SH-SY5Y (cell line): ENCODE results near the gene ABCA2.

ENCODE experiments used
- GATA2 ChIP-seq: IDR thresholded peaks from 2 replicates; pipeline ENCODE4 v1.6.1; 2011; ENCODE audit warnings: mild to moderate bottlenecking, low read depth, low read length
- GATA3 ChIP-seq: IDR thresholded peaks from 2 replicates; pipeline ENCODE4 v1.6.1; 2011; ENCODE audit warnings: low read depth, mild to moderate bottlenecking, low read length, moderate library complexity

DNA sequence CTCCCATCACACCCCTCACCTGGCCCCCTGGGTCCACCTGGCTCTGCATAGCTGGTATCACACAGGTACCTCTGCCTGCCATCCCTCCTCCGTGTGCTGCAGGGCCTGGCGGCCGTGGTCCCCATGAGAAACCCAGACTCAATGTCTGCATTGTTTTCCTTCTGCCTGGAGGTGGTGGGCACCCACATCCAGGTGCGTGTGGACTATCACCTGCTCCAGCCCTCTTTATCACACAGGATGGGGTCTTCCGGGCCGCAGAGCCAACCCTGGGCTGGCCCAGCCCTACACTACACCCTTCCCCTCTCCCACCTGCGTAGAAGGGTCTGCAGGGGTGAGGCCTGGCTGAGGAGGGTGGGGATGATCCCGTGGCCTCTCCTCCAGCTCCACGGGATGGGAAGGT is 10.9 kb upstream of the ABCA2 start:
- no peak for TF ChIP-seq GATA2
- no peak for TF ChIP-seq GATA3
